CD4-positive, alpha-beta T cell treated with Interleukin-2 at 100 ng/mL for 4 hours (primary cell): ENCODE results near the gene PTPRF.
"Not testable (repeated sequence)": the region's sequence is repeated elsewhere in the genome, so short reads cannot be mapped to it uniquely, and the experiment has no call there.

Experiments used
- DNase-seq: peaks from one replicate; pipeline ENCODE4 v3.0.0-alpha.2; 2020; ENCODE audit warnings: low spot score

The PTPRF gene

GRCh38 chr1:43530483-43531106, at the start of gene PTPRF:
Gene PTPRF (plus strand): TSS chr1:43530883. CDS start chr1:43545076, 14,193 bp downstream.
- DNase-seq = no peak

- no peak for DNase-seq
Observed at GRCh38 chr1:43481491-43481890, 49.2 kb upstream of the PTPRF start.

GRCh38 chr1:43482215-43482614, 48.5 kb upstream of the PTPRF start:
- DNase-seq = no peak

GRCh38 chr1:43484367-43484766, 46.3 kb upstream of the PTPRF start:
- DNase-seq = no peak

- DNase-seq = no peak
Observed at GRCh38 chr1:43488165-43488564, 42.5 kb upstream of the PTPRF start.

GRCh38 chr1:43491061-43491460, 39.6 kb upstream of the PTPRF start:
- no peak for DNase-seq

GRCh38 chr1:43492826-43493225, 37.9 kb upstream of the PTPRF start:
- DNase-seq = no peak

GRCh38 chr1:43493661-43494450, 36.8 kb upstream of the PTPRF start:
- no peak for DNase-seq

GRCh38 chr1:43495204-43495603, 35.5 kb upstream of the PTPRF start:
- no peak for DNase-seq

- DNase-seq = no peak
Observed at GRCh38 chr1:43499898-43500297, 30.8 kb upstream of the PTPRF start.

GRCh38 chr1:43501806-43502205, 28.9 kb upstream of the PTPRF start:
- not testable (repeated sequence) for DNase-seq

- no peak for DNase-seq
Observed at GRCh38 chr1:43503534-43503933, 27.1 kb upstream of the PTPRF start.

- DNase-seq = no peak
Observed at GRCh38 chr1:43505077-43505780, 25.5 kb upstream of the PTPRF start.

GRCh38 chr1:43506233-43506632, 24.4 kb upstream of the PTPRF start:
- DNase-seq = no peak

GRCh38 chr1:43507296-43508295, 23.1 kb upstream of the PTPRF start:
- DNase-seq = no peak

- no peak for DNase-seq
Observed at GRCh38 chr1:43509007-43509739, 21.5 kb upstream of the PTPRF start.

GRCh38 chr1:43509740-43510375, 20.8 kb upstream of the PTPRF start:
- no peak for DNase-seq

- no peak for DNase-seq
Observed at GRCh38 chr1:43510621-43511020, 20.1 kb upstream of the PTPRF start.

- DNase-seq = no peak
Observed at GRCh38 chr1:43511394-43511793, 19.3 kb upstream of the PTPRF start.

GRCh38 chr1:43512133-43512532, 18.6 kb upstream of the PTPRF start:
- no peak for DNase-seq

GRCh38 chr1:43512681-43513080, 18.0 kb upstream of the PTPRF start:
- no peak for DNase-seq
